ENCODE measurements around the gene CDIPT. TPM values are rescaled to one million over a fixed set of nuclear protein-coding genes. Genes with fewer than 3 reads are reported as not detected.

CDIPT gene
- total and polyA plus RNA-seq, 2 of the 13 experiments (the other 11 are each of a cell fraction or from before 2014, with no cell fraction given) = 54.9 to 97.5 TPM

DNA sequence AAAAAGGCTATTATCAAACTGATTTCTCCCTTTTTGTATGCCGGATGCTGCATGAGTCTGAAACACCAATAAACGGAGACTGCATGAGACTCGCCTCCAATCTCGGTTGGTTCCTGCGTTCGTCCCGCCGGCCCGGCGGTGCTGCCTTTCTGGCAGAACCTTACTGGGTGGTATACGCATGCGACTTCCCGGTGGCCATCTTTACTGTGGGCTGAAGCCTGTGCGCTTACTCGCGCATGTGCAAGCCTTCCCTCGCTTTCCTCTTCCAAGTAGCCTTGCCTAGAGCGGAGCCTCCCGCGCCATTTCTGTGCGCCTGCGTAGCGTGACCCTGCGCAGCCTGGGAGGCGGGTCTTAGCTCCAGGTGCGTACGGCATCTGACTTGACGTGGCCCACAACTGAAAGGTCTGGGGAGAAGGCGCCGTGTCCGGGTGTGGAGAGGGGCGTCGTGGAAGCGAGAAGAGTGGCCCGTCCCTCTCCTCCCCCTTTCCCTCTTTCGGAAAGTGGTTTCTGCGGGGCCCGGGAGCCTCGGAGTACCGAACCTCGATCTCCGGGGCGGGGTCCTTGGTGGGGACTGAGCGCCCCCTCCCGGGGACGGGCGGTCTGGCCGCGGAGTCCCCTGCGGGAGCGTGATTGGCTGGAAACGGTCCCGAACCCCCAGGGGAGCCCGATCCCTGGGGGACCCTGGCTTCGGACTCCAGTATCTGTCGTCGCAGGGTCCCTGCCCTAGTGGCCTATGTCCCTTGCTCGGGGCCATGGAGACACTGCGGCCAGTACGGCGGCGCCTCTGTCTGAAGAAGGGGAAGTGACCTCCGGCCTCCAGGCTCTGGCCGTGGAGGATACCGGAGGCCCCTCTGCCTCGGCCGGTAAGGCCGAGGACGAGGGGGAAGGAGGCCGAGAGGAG is 47.0 kb downstream of the CDIPT start, which contains the start of gene PAGR1 (continued):
- TF ChIP-seq HOMEZ (CRISPR knock-in tag; IDR thresholded peaks at IDR 0.05; ENCODE audit: low read depth) (no peak), ADNP (CRISPR knock-in tag; IDR thresholded peaks at IDR 0.05) (no peak), ZNF646 (CRISPR knock-in tag; IDR thresholded peaks at IDR 0.05) (0 out of 2 replicates have a peak, but pooled peaks have one; percentile 17), TCF7 (IDR thresholded peaks at IDR 0.05; ENCODE audit: low read depth) (no peak), TP53 (CRISPR knock-in tag; conservative IDR thresholded peaks at IDR 0.05) (no peak), ZNF333 (CRISPR knock-in tag; IDR thresholded peaks at IDR 0.05; ENCODE audit: borderline replicate concordance) (0 out of 2 replicates have a peak, but pooled peaks have one; percentile 42), ZNF232 (CRISPR knock-in tag; IDR thresholded peaks at IDR 0.05; ENCODE audit: borderline replicate concordance) (no peak), ZNF432 (CRISPR knock-in tag; IDR thresholded peaks at IDR 0.05; ENCODE audit: borderline replicate concordance) (no peak), GATA4 (IDR thresholded peaks at IDR 0.05; ENCODE audit: borderline replicate concordance, low read depth) (peak; percentile 61), NR2F1 (CRISPR knock-in tag; IDR thresholded peaks at IDR 0.05) (peak; percentile 11 to 53; a peak in 2 of 4 replicates), SP5 (CRISPR knock-in tag; IDR thresholded peaks at IDR 0.05; ENCODE audit: borderline replicate concordance, low read depth) (peak; percentile 62; the same call in 1 of the 2 replicates), SNAPC2 (CRISPR knock-in tag; IDR thresholded peaks at IDR 0.05) (no peak; the same call in 1 of the 2 replicates), ZNF274 (CRISPR knock-in tag; IDR thresholded peaks at IDR 0.05) (peak; percentile 97), RFXAP (CRISPR knock-in tag; IDR thresholded peaks at IDR 0.05; ENCODE audit: borderline replicate concordance) (peak; percentile 67; the same call in 1 of the 2 replicates), GATAD2A (CRISPR knock-in tag; IDR thresholded peaks at IDR 0.05) (peak; percentile 26), SAP130 (CRISPR knock-in tag; IDR thresholded peaks at IDR 0.05; ENCODE audit: low read depth) (peak; percentile 90), ZNF772 (CRISPR knock-in tag; IDR thresholded peaks at IDR 0.05) (peak; percentile 83; the same call in 1 of the 2 replicates), ZBTB7B (CRISPR knock-in tag; IDR thresholded peaks at IDR 0.05) (peak; percentile 73; the same call in 1 of the 2 replicates), SRY (CRISPR knock-in tag; IDR thresholded peaks at IDR 0.05) (peak; percentile 87), DNMT3B (CRISPR knock-in tag; conservative IDR thresholded peaks at IDR 0.05) (peak; percentile 64)
- TF ChIP-seq, protein P1, sequence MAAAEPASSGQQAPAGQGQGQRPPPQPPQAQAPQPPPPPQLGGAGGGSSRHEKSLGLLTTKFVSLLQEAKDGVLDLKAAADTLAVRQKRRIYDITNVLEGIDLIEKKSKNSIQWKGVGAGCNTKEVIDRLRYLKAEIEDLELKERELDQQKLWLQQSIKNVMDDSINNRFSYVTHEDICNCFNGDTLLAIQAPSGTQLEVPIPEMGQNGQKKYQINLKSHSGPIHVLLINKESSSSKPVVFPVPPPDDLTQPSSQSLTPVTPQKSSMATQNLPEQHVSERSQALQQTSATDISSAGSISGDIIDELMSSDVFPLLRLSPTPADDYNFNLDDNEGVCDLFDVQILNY (CRISPR knock-in tag; conservative IDR thresholded peaks at IDR 0.05) = peak; percentile 85
